NCI-H526 treated with DMSO at 0.1 percent for 48 hours (cell line): ENCODE results near the gene RALGPS2.

ENCODE experiments used
- DNase-seq: peaks from one replicate; lab custom pipeline; 2025; lab: John Stamatoyannopoulos, UW

Gene RALGPS2

GRCh38 chr1:178724728-178725465, at the start of gene RALGPS2:
Gene RALGPS2, plus strand, starts transcription at chr1:178725244. Its CDS starts 51,521 bp downstream, at chr1:178776765.
- DNase-seq = peak; percentile 93

DNA sequence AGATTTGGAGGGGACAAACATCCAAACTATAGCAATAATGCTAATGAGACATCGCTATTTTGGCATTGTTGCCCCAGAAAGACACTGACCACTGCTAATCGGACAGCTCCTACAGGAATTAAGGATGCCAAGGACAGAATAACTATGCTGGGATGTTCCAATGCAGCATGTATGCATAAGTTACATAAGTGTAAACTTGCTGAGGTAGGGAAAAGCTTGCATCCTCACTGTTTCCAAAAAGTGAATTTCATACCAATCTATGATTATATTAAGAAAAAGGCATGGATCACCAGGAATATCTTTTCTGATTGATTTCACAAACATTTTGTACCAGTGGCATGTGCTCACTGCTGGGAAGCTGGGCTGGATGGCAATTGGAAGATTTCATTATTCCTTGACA, 45.8 kb upstream of the RALGPS2 start:
- DNase-seq = no peak

- no peak for DNase-seq
Measured at GRCh38 chr1:178682429-178682828, 42.6 kb upstream of the RALGPS2 start.

- DNase-seq = no peak
Measured at GRCh38 chr1:178682886-178683285, 42.2 kb upstream of the RALGPS2 start.

DNA sequence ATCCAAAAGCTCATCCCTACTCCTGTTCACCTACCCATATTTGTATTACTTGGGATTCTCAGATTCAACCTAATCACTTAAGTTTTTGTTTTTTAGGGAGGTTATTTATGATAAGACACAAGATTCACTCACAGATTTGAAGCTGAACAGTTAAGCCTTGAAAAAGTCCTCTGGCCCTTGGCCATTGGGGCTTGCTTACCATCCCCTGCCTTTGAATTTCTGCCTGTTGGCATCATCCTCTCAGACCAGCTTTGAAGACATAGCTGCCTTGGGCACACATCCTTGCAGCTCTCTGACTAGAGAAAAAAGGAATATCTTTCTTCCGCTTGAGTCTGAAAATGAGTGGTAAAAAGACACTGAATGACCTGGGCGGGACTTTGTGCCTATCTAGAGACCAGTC, 41.8 kb upstream of the RALGPS2 start:
- DNase-seq = no peak

DNA sequence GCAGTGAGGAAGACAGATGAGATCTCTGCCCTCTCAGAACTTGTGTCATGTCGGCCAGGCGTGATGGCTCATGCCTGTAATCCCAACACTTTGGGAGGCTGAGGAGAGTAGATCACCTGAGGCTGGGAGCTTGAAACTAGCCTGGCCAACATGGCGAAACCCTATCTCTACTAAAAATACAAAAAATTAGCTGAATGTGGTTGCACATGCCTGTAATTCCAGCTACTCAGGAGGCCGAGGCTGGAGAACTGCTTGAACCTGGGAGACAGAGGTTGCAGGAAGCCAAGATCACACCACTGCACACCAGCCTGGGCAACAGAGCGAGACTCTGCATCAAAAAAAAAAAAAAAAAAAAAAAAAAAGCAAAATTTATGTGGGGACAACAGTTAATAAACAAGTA, 40.9 kb upstream of the RALGPS2 start:
- no peak for DNase-seq

- no peak for DNase-seq
Measured at GRCh38 chr1:178684542-178685000, 40.5 kb upstream of the RALGPS2 start.

- no peak for DNase-seq
Measured at GRCh38 chr1:178686407-178686806, 38.6 kb upstream of the RALGPS2 start.

DNA sequence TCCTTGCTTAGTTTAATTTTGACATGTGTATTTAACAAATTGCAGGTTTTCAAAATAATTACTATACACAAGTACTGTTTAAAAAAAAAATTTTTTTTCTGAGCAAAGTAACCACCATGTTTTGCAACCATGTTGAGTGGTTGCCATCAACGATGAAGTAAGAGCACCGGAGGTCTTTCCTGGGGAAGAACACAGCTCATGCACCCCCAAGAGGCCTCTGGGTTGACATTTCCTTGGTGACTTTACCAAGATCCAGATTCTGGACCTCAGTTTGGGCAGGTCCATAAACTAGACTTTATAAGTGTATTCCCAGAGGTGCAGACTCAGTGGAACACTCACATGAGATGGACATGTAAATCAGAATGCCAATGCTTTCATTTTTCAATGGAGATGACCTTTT, 36.8 kb upstream of the RALGPS2 start:
- DNase-seq = no peak

- no peak for DNase-seq
Measured at GRCh38 chr1:178689769-178690168, 35.3 kb upstream of the RALGPS2 start.

- DNase-seq = no peak
Measured at GRCh38 chr1:178690496-178690895, 34.5 kb upstream of the RALGPS2 start.

- DNase-seq = no peak
Measured at GRCh38 chr1:178692564-178693327, 32.3 kb upstream of the RALGPS2 start.

GRCh38 chr1:178693366-178693765, 31.7 kb upstream of the RALGPS2 start:
- no peak for DNase-seq

DNA sequence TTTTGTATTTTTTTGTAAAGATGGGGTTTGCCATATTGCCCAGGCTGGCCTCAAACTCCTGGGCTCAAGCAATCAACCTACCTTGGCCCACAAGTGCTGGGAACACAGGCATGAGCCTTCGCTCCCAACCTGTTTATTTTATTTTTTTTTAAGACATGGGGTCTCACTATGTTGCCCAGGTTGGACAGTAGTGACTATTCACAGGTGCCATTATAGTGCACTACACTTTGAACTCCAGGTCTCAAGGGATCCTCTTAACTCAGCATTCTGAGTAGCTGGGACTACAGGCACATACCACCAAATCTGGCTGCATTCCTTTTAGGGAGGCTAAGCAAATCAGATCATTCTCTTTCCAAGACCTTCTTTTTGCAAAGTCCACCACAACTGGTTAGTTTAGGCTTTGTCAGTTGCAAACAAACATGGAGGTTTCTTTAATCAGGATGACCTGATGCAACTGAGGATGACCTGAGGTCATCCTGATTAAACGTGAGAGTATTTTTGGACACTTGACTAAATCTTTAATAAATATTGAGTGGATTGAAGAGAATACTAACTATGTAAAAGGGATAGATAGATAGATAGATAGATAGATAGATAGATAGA, 30.0 kb upstream of the RALGPS2 start:
- no peak for DNase-seq

DNA sequence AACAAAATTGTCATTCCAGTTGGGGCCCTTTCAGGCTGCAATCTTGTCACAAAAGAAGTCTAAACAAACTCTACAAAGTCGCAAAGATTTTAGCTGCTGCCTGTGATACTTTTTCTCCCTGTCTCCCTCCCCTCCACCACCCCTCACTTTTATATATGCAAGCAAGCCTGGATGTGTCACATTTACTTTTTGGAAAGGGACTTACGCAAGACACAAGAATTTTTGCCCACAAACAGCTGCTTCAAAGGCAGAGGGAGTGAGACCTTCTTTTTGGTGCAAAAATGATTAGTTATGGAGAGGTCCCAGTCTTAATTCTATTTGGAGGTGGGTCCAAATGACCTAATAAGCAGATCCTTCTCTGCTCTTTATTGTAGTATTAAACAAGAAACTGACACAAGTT, 22.9 kb upstream of the RALGPS2 start:
- DNase-seq = no peak

DNA sequence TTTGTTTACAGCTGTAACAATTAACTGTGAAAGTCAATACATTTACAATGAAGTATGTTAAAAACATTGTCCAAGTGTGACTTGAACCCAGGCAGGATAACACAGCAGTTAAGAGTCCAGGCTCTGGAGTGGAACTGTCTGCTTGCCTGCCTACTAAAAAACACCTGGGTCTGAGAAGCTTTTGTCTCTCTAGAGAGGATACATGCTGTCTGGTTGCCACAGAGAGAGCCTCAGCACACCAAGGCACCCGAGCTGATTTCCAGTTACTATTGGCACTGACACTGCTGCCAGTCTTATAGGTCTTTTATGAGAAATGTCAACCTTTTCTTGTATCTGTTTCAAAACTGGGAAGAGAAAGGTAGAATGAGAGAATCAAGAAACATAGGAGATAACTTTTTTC, 20.2 kb upstream of the RALGPS2 start:
- peak; percentile 89 for DNase-seq

DNA sequence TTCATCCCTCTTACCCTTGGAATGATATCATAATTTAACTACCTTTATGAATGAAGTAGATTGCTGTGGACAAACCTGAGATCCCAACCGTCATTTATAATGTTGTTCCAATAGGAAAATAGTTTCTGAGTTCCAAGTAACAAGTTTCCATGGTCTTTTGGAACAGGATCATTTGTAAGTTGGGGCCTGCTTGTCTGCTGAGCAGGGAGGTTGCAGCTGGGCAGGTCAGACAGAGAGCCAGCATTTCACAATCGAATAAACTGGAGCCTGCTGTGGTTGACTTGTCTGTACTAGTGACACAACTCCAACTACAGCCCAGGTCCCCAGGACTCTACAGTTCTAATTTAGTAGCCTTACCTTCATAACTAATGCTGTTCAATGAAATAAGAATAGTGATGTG, 18.6 kb upstream of the RALGPS2 start:
- DNase-seq = no peak

DNA sequence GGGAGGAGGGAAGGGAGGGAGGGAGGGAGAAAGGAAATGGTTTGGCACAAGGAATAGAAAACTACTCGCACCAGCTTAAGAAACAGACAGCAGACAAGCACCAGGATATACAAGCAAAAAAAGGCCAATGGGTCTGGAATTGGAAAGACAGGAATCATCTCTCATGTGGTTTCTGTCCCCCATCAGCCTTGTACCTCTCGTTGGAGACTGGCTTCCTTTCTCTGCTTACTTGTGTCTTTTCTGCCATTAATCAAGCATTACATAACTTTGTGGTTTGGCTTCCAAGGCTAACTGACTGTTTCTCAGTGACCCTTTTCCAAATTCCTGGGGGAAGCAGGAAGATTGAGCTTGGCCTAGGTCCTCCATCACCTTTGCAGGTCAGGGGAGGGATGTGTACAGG, 11.8 kb upstream of the RALGPS2 start:
- no peak for DNase-seq

DNA sequence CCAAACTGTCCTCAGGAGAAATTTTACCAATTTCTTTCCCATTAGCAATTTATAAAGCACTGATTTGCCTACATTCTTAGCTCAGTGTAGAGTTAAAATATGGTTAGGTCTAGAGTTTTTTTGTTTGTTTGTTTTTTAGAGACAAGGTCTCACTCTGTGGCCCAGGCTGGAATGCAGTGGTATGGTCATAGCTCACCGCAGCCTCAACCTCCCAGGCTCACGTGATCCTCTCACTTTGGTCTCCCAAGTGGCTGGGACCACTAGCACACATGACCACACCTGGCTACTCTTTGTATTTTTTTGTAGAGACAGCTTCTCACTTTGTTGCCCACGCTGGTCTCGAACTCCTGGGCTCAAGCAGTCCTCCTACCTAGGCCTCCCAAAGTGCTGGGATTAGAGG, 10.6 kb upstream of the RALGPS2 start:
- no peak for DNase-seq

GRCh38 chr1:178716111-178716510, 8.9 kb upstream of the RALGPS2 start:
- DNase-seq = no peak

GRCh38 chr1:178718520-178718919, 6.5 kb upstream of the RALGPS2 start:
- DNase-seq = no peak

DNA sequence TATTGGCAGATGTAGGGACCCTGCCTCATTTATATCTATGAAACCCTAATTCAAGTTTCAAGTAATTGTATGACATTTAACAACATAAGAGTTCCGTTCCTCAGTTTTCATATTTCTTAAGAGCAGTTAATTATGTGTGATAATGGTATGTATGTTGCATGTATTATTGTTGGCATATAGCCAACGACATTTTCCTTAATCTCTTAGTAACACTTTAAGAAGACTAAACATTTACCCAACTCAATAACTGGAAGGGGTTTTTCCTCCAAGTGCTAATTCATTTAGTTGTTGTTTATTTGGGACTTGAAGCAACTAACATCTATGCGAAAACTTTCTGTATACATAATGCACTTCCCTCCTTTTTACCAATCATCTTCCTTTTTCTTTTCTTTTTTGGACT, 1.5 kb upstream of the RALGPS2 start:
- no peak for DNase-seq

DNA sequence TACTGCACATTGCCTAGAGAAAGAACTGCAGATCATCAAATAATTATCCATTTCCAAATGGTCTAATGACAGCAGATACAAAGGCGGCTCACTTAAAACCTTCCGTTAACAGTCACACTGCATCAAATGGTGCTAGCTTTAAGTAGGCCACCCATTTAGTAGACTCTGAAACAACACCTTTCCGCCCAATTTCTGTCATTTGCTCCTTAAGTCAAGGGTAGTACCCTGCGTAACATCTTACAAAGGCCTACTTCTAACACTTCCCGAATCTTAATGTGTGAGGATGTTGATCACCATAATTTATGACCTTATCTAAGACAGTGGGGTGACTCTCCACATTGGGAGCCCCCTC, 692 bp upstream of the RALGPS2 start:
- no peak for DNase-seq
